Measurements from ENCODE around the gene SLC16A7. TPM values are rescaled to one million over a fixed set of nuclear protein-coding genes. Genes with fewer than 3 reads are reported as not detected.

SLC16A7 gene
- polyA plus RNA-seq, 1 of the 3 experiments (the other 2 are of a cell fraction), result not detected

GRCh38 chr12:59768031-59768430, 172.2 kb downstream of the SLC16A7 start:
- H3K9me2 ChIP-seq, result no peaks in the 10 kb centered on the region
- no peaks in the 10 kb centered on the region for H3K4me1 ChIP-seq (ENCODE audit: control insufficient read depth in 1 of 2, insufficient read depth in 2 of 2, low read depth in 1 of 2, low read length in 1 of 2)
- ChIA-PET CTCF (no interaction called here), POLR2A (no interaction called here)
- no peaks in the 10 kb centered on the region for H3F3A ChIP-seq (replicated peaks; ENCODE audit: insufficient read depth)
- no peak overlapping the region for H3K9ac ChIP-seq
- H3K79me2 ChIP-seq (ENCODE audit: insufficient read depth), result no peaks in the 10 kb centered on the region
- no peak overlapping the region for H2AFZ ChIP-seq (ENCODE audit: low read depth)
- WGBS (ENCODE audit: low lambda C conversion rate), result 6% methylated on average over 3 of the region's 3 CpGs
- TF ChIP-seq MXI1 (IDR thresholded peaks at IDR 0.05; ENCODE audit: low read depth, low read length) (no peak), MEF2A (IDR thresholded peaks at IDR 0.05; ENCODE audit: borderline replicate concordance, low read depth) (no peak), CHD2 (IDR thresholded peaks at IDR 0.05; ENCODE audit: low read length, partially characterized antibody) (no peak), RCOR1 (IDR thresholded peaks at IDR 0.05; ENCODE audit: low read length) (no peak), JUND (IDR thresholded peaks at IDR 0.05) (no peak), TEAD4 (IDR thresholded peaks at IDR 0.05; ENCODE audit: borderline replicate concordance, insufficient read depth) (no peak), SIN3A (IDR thresholded peaks at IDR 0.05; ENCODE audit: borderline replicate concordance, low read depth, low read length) (no peak), REST (IDR thresholded peaks at IDR 0.05; ENCODE audit: low read depth, low read length) (no peak)
- H3K9me3 ChIP-seq, result no peaks in the 10 kb centered on the region
- no peak overlapping the region for H3K27ac ChIP-seq (ENCODE audit: low read depth in 2 of 2, low read length in 1 of 2)
- H3K36me3 ChIP-seq (replicated peaks in 1 of 2; ENCODE audit: control insufficient read depth in 1 of 2, insufficient read depth in 2 of 2, low read length in 1 of 2), result no peaks in the 10 kb centered on the region
- no peak for DNase-seq
- H3K4me3 ChIP-seq (ENCODE audit: low read depth in 2 of 2, low read length in 1 of 2), result no peak overlapping the region
- no peaks in the 10 kb centered on the region for H4K20me1 ChIP-seq (ENCODE audit: insufficient read depth)
- no peaks in the 10 kb centered on the region for H3K27me3 ChIP-seq (ENCODE audit: insufficient read depth)
- H3K4me2 ChIP-seq, result no peak overlapping the region

- H3F3A ChIP-seq (replicated peaks; ENCODE audit: insufficient read depth), result no peaks in the 10 kb centered on the region
- no peak overlapping the region for H3K9ac ChIP-seq
- no peaks in the 10 kb centered on the region for H3K4me1 ChIP-seq (ENCODE audit: control insufficient read depth in 1 of 2, insufficient read depth in 2 of 2, low read depth in 1 of 2, low read length in 1 of 2)
- no peak for DNase-seq
- no peak overlapping the region for H3K4me3 ChIP-seq (ENCODE audit: low read depth in 2 of 2, low read length in 1 of 2)
- H2AFZ ChIP-seq (ENCODE audit: low read depth), result no peak overlapping the region
- no peak overlapping the region for H3K27ac ChIP-seq (ENCODE audit: low read depth in 2 of 2, low read length in 1 of 2)
- H3K27me3 ChIP-seq (ENCODE audit: insufficient read depth), result no peaks in the 10 kb centered on the region
- TF ChIP-seq PBX3 (IDR thresholded peaks at IDR 0.05), result no peak
- TF ChIP-seq RCOR1 (IDR thresholded peaks at IDR 0.05; ENCODE audit: low read length), result no peak
- peak; percentile 40 for TF ChIP-seq CTCF (IDR thresholded peaks at IDR 0.05)
- no peak for TF ChIP-seq EP300 (IDR thresholded peaks at IDR 0.05; ENCODE audit: borderline replicate concordance in 1 of 2, low read depth in 1 of 2, low read length in 1 of 2)
- no peak for TF ChIP-seq SMC3 (IDR thresholded peaks at IDR 0.05; ENCODE audit: low read depth, low read length)
- H3K4me2 ChIP-seq, result no peak overlapping the region
- H4K20me1 ChIP-seq (ENCODE audit: insufficient read depth), result no peaks in the 10 kb centered on the region
- H3K9me3 ChIP-seq, result no peaks in the 10 kb centered on the region
- no peaks in the 10 kb centered on the region for H3K36me3 ChIP-seq (replicated peaks in 1 of 2; ENCODE audit: control insufficient read depth in 1 of 2, insufficient read depth in 2 of 2, low read length in 1 of 2)
- H3K9me2 ChIP-seq, result no peaks in the 10 kb centered on the region; the same call in 1 of the 2 replicates
- POLR2A ChIA-PET, result no interaction called here
- CTCF ChIA-PET, result interaction anchor here (1.0 kb wide), 1 partner anchor 76 kb away, joined by 3 read pairs; no protein-coding TSS in a partner anchor
- WGBS (ENCODE audit: low lambda C conversion rate), result 3% methylated on average over 3 of the region's 3 CpGs
- H3K79me2 ChIP-seq (ENCODE audit: insufficient read depth), result no peaks in the 10 kb centered on the region
Observed at GRCh38 chr12:59780605-59781135, 184.8 kb downstream of the SLC16A7 start.

Data from SK-N-SH (cell line).